HCT116 (cell line): Measurements from ENCODE around the gene EIPR1.

Experiments used
- CBX3 ChIP-seq: IDR thresholded peaks from 2 replicates; pipeline ENCODE4 v1.6.1; 2012; ENCODE audit warnings: low read depth
- EGR1 ChIP-seq: IDR thresholded peaks from 2 replicates; pipeline ENCODE4 v1.6.1; 2012; ENCODE audit warnings: low read depth
- EZH2 ChIP-seq: fragments of 200-600 bp; sonication (generic); IDR thresholded peaks from 2 replicates; pipeline ENCODE4 v1.6.1; 2017; ENCODE audit warnings: antibody characterized with exemption, mixed run types
- MAX ChIP-seq: IDR thresholded peaks from 2 replicates; pipeline ENCODE4 v1.6.1; 2012
- POLR2A ChIP-seq: IDR thresholded peaks from 2 replicates; pipeline ENCODE4 v1.7.0; 2011; ENCODE audit warnings: borderline replicate concordance; ENCODE audit not compliant: insufficient read depth, insufficient read length; ENCODE audit errors: extremely low read depth
- POLR2AphosphoS5 ChIP-seq: IDR thresholded peaks from 2 replicates; pipeline ENCODE4 v1.6.1; 2011; ENCODE audit warnings: mild to moderate bottlenecking, low read depth, low read length, moderate library complexity
- REST ChIP-seq: IDR thresholded peaks from 2 replicates; pipeline ENCODE4 v1.6.1; 2012; ENCODE audit warnings: low read depth

- TF ChIP-seq REST, result no peak
- no peak for TF ChIP-seq CBX3
- no peak for TF ChIP-seq EGR1
- TF ChIP-seq EZH2, result no peak
- TF ChIP-seq POLR2A, result no peak
- TF ChIP-seq POLR2AphosphoS5, result no peak
- no peak for TF ChIP-seq MAX
Observed at GRCh38 chr2:3243804-3244203, 133.8 kb downstream of the EIPR1 start.
